ENCODE measurements around the gene LAPTM4A.

DNA sequence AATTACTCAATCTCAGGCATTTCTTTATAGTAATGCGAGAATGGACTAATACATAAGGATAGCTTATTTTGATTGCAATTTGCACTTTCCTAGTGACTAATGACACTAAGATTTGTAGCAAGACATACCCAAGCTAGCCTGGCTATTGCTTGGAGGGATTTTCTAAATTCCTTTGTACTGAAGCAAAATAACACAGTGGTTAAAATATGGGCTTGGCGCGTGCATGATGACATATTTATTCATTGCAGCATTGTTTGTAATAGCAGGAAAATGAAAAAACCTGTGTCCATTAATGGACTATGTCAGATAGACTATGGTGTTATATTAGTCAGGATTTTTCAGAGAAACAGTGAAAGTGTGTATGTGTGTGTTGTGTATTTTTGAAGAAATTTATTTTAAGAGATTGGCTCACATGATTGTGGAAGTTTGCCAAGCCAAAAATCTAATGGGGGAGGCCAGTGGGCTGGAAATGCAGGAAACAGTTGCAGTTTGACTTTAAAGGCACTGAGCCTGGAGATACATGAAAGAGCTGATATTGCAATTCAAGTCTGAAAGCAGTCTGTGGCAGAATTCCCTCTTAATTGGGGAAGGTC is 16.7 kb upstream of the LAPTM4A start:
- TF ChIP-seq POLR2A (IDR thresholded peaks at IDR 0.05), result no peak
- TF ChIP-seq, protein P1, sequence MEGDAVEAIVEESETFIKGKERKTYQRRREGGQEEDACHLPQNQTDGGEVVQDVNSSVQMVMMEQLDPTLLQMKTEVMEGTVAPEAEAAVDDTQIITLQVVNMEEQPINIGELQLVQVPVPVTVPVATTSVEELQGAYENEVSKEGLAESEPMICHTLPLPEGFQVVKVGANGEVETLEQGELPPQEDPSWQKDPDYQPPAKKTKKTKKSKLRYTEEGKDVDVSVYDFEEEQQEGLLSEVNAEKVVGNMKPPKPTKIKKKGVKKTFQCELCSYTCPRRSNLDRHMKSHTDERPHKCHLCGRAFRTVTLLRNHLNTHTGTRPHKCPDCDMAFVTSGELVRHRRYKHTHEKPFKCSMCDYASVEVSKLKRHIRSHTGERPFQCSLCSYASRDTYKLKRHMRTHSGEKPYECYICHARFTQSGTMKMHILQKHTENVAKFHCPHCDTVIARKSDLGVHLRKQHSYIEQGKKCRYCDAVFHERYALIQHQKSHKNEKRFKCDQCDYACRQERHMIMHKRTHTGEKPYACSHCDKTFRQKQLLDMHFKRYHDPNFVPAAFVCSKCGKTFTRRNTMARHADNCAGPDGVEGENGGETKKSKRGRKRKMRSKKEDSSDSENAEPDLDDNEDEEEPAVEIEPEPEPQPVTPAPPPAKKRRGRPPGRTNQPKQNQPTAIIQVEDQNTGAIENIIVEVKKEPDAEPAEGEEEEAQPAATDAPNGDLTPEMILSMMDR (IDR thresholded peaks at IDR 0.05), result no peak
